AG04450 (cell line): ENCODE measurements around the gene RNF38. TPM values are rescaled to one million over a fixed set of nuclear protein-coding genes. Genes with fewer than 3 reads are reported as not detected.
"Not testable (repeated sequence)": the region's sequence is repeated elsewhere in the genome, so short reads cannot be mapped to it uniquely, and the experiment has no call there.

ENCODE experiments used
- CTCF ChIA-PET: fragments of 300-600, 350-600 bp; formaldehyde crosslinking; extraction: SDS; loops from one replicate; lab custom pipeline; 2022; ENCODE audit warnings: antibody characterized with exemption, inconsistent platforms; lab: Charles Lee
- POLR2A ChIA-PET: fragments of 350-600 bp; formaldehyde crosslinking; extraction: SDS; loops from one replicate; lab custom pipeline; 2021; ENCODE audit warnings: antibody characterized with exemption, inconsistent platforms; lab: Yijun Ruan, JAX
- DNase-seq: peaks from one replicate; pipeline ENCODE4 v3.0.0-alpha.2; 2011; ENCODE audit warnings: low read depth, low spot score
- H3K27ac ChIP-seq: one replicate; pipeline ENCODE4 v1.5.1; 2012; ENCODE audit warnings: low read depth, low read length, control low read depth
- H3K27me3 ChIP-seq: one replicate; pipeline ENCODE4 v1.6.0; 2012; ENCODE audit warnings: low read length; ENCODE audit not compliant: control insufficient read depth, insufficient read depth
- H3K4me3 ChIP-seq: 2 replicates; pipeline ENCODE4 v1.5.1; 2011; ENCODE audit warnings: mild to moderate bottlenecking, low read depth, low read length, control low read depth
- H3K9me3 ChIP-seq: 2 replicates; pipeline ENCODE4 v1.5.1; 2012; ENCODE audit warnings: low read length; ENCODE audit not compliant: control insufficient read depth, insufficient read depth
- CTCF ChIP-seq: IDR thresholded peaks from 2 replicates; pipeline ENCODE4 v1.5.1; 2011; ENCODE audit warnings: low read depth, low read length, control low read depth, inconsistent platforms
- polyA plus RNA-seq: library from polyadenylated mRNA; depleted of rRNA; stranded (reverse); fragments of >200 nt; gene quantifications from 2 replicates; pipeline ENCODE4 v1.2.3, GENCODE V29; 2011

RNF38 gene
- polyA plus RNA-seq, 1 experiment = 18.3 TPM

- Histone ChIP-seq H3K27ac (no peak overlapping the region), H3K27me3 (no peaks in the 10 kb centered on the region), H3K4me3 (no peak overlapping the region), H3K9me3 (no peaks in the 10 kb centered on the region)
- ChIA-PET POLR2A (no interaction called here), CTCF (no interaction called here)
- no peak for DNase-seq
- no peak for TF ChIP-seq CTCF
Observed at GRCh38 chr9:36298566-36298965, 101.5 kb downstream of the RNF38 start.

- Histone ChIP-seq H3K4me3 (no peak overlapping the region), H3K9me3 (no peaks in the 10 kb centered on the region), H3K27ac (no peak overlapping the region), H3K27me3 (no peaks in the 10 kb centered on the region)
- no peak for TF ChIP-seq CTCF
- CTCF ChIA-PET = no interaction called here
- no peak for DNase-seq
- POLR2A ChIA-PET = no interaction called here
Observed at GRCh38 chr9:36297798-36298197, 102.3 kb downstream of the RNF38 start.

- DNase-seq, POLR2A ChIA-PET, H3K4me3 ChIP-seq, H3K9me3 ChIP-seq, H3K27me3 ChIP-seq, CTCF ChIA-PET, H3K27ac ChIP-seq: not testable (repeated sequence)
Observed at GRCh38 chr9:36294996-36295395, 105.1 kb downstream of the RNF38 start.

GRCh38 chr9:36293918-36294317 is 106.2 kb downstream of the RNF38 start:
- Histone ChIP-seq H3K4me3 (no peak overlapping the region), H3K27ac (no peak overlapping the region), H3K9me3 (no peaks in the 10 kb centered on the region), H3K27me3 (no peaks in the 10 kb centered on the region)
- CTCF ChIA-PET = no interaction called here
- no peak for DNase-seq
- TF ChIP-seq CTCF = no peak
- POLR2A ChIA-PET = no interaction called here

GRCh38 chr9:36293171-36293570 is 106.9 kb downstream of the RNF38 start:
- DNase-seq = no peak
- POLR2A ChIA-PET = no interaction called here
- H3K27ac ChIP-seq = no peak overlapping the region
- CTCF ChIA-PET = no interaction called here
- H3K4me3 ChIP-seq = no peak overlapping the region
- H3K27me3 ChIP-seq = no peaks in the 10 kb centered on the region
- H3K9me3 ChIP-seq = no peaks in the 10 kb centered on the region
- TF ChIP-seq CTCF = no peak

GRCh38 chr9:36292641-36293040 is 107.4 kb downstream of the RNF38 start:
- ChIA-PET CTCF (interaction anchor here (0.8 kb wide), 1 partner anchor 16 kb away, joined by 3 read pairs; no protein-coding TSS in a partner anchor), POLR2A (interaction anchor here (0.7 kb wide), 1 partner anchor 392 kb away, joined by 3 read pairs; no protein-coding TSS in a partner anchor)
- Histone ChIP-seq H3K4me3 (no peak overlapping the region), H3K9me3 (no peaks in the 10 kb centered on the region), H3K27ac (no peak overlapping the region), H3K27me3 (no peaks in the 10 kb centered on the region)
- no peak for TF ChIP-seq CTCF
- no peak for DNase-seq
